Activated CD4-positive, alpha-beta T cell treated with anti-CD3 and anti-CD28 coated beads, Interleukin-2, Interleukin-6, amounts not matched to agents 100 ng/mL and 50 ng/mL, durations not matched to agents 16 hours and 8 hours (primary cell): ENCODE results near the gene PRKCE.
A peak's percentile ranks its signal among the peaks of the same experiment; 100 is the strongest.
"Not testable (repeated sequence)": the region's sequence is repeated elsewhere in the genome, so short reads cannot be mapped to it uniquely, and the experiment has no call there.

Experiments
- DNase-seq: peaks from one replicate; pipeline ENCODE4 v3.0.0-alpha.2; 2020

The PRKCE gene

DNA sequence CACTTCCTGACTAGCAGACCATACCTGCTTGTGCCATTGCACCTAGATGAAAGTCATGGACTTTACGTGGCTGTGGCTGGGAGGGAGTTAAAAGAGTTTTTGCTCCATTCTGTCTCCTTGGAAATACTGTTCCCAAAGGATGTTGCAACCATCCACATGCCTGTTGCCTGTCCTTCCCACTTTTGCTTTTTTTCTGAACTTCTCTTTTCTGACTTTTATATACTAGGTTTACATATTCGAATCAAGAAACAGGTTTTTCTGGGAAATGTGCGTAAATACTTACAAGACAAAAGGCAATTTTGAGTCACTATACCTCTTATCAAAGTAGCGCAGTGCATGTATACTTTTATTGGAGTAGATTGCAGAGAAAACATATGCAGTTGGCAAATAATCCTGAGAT is 244.8 kb downstream of the PRKCE start:
- peak; percentile 16 for DNase-seq

DNA sequence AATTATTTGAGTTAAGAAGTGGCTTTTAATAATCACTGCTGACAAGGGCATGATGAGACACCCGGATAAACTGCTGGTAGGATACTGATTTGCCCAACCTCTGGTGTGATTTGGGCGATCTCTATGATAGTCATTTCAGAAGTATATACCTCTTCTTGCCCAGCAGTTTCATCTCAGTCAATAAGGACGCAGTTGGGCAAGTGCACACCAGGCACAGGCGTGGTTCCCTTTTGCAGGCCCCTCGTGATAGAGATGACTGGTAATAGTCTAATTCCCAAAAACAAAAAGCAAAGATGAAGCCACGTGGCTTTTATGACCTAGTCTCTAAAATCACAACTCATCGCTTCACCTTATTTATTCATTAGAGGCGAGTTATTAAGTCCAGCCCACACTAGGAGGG is 246.4 kb downstream of the PRKCE start:
- peak; percentile 65 for DNase-seq

DNA sequence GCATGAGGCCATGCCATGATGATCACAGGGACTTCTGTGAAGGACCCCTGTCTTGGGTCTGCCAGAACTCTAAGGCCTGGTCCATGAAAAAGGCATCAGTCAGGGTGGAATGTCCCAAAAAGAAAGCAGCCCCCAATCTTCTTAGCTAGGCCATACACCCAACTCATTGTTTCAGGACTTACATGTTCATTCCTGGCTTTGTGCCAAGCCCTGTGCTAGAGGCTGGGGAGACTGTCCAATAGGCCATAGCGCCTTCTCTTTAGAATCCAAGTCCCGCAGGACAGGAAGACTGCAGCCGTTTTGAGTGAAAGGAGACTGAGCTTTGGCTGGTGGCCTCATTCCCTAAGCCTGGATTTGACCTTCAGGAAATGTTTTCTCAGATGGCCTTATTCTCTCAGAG is 247.3 kb downstream of the PRKCE start:
- no peak for DNase-seq

DNA sequence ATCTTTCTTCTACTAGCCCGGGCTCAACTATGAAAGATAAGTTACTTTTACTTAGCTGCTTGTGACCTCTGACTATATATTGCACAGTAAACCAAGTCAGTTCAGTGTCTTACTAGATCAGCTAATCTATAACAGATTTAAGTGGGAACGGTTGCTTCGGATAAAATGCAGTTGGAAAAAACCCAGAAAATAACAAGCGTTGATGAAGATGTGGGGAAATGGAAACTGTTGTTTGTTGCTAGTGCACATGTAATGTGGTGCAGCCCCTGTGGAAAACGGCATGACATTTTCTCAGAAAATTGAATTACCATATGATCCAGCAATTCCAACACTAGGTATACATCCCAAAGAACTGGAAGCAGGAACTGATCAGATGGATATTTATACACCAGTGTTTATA is 248.5 kb downstream of the PRKCE start:
- DNase-seq = no peak

DNA sequence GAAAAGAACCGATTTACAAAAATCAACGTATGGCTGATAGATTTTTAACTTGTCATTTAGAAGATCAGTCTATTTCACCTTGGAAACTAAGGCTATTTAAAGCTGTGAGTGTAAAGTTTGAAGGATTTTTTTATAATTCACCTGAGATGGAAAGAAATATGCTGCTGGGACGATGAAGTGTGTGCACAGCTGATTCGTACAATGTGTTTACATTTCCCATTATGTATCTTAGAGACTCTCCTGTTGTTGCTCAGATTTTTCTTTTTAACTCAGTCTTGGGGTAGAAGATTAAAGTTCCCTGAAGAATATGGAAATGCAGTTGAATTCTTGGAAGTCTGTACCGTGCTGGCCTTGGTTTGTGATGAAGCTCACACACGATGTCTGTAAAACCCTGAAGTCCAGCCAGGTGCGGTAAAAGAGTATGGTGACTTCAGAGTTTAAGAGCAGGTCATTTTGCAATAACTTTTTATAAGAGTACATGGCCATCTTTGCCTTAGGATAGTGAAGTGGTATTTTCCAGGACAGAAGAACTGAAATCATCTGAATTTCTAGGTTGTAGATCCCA is 250.1 kb downstream of the PRKCE start:
- no peak for DNase-seq

DNA sequence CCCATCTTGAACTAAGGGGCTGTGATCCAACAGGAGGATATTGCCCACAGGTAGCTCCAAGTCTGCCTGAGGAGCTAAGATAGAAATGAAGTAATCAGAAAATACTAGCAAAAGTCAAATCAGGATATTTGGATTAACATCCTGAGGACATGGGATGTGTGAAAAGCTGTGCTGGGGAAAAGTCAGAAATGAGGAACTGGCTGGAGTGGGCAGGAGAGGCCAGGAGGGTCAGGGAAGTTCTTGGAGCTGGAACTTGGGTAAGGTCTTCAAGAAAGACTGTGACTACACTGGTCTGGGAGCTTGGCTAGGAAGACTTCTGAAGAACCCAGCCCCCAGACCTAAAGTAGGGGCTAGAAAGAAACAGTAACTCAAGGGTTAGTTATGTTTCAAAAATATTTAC is 250.9 kb downstream of the PRKCE start:
- DNase-seq = no peak

DNA sequence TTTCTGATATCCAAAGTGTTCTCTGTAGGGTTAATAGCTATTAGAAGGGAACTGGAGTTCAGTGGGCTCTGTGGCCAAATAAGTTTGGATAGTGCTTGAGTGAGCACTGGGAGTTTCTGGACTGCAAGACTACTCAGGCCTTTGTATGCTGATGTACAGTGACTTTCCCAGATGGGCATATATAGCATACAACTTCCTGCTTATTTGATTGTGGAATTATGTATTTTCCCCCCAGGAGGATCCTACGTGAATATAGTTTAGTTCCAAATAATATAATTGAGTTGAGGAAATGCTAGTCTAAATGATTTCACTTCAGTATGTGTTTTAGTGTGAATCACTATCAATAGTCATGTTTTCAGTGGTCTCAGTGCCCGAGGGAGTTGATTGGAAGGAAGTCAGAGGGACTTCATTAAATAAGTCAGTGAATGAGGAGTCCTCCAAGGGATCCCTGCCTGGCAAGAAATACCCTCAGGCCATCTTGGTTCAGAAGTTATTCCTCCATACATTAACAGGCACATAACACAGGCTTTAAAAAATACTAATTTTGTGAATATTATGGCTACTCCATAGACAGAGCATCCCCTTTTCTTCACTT is 251.4 kb downstream of the PRKCE start:
- DNase-seq = no peak

DNA sequence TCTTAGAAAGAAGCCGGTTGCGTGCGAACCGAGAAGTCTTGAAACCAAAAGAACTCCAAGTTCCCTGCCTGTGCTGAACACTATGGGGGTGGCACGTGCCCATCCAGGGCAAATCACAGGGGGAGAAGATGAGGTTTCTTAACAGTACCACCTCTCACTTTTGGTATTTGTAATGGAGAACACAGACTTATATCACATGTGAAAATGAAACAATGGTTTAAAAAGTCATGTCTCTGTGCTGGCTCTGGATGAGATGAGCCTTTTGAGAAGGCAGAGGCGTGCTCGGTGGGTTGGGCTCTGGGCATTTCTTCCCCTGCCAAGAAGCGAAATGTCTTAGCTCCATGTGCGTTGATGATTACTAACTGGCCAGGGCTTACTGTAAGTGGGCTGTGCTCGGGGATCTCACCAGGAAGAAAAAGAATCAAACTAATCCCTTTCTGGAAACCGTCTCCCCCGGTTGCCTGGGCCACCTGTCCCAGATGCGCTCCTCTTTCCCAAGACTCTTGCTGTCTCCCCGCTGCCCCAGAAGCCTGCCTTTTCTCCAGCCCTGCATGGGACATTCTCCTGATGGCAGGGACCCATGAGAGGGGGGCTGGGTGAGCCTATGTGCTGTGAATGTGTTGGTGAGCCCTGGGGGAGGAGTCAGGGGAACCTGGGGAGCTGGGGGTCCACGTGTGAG is 252.9 kb downstream of the PRKCE start:
- peak; percentile 77 for DNase-seq

DNA sequence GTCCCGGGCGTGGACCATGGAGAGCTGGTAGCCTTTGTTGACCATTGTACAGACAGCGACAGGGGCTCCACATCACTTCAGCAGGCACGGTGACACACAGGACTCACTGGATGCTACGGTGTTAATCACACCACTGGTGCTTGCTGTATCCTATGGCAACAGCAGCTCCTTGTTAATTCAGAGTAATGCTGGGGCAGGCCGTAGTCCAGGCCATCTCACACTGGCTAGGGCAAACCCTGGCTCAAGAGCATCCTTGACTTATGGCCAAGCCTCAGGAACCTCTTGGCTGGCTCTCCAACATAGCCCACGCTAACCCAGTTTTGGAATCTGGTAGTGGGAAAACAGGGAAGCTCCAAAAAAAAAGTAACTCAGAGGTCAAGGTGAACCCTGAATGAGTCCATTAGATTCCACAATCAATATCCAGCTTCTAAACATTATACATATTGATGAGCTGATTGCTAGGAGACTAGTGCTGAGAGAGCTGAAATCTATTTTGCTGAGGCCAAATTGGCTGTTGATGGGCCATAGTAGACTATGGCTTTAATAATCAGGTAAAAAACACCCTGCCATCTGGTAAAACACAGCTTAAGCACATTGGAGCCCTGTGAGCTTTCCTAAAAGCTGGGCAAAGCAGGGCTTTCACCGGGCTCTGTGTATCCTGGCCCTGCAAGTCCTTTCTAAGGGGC is 253.6 kb downstream of the PRKCE start:
- no peak for DNase-seq

DNA sequence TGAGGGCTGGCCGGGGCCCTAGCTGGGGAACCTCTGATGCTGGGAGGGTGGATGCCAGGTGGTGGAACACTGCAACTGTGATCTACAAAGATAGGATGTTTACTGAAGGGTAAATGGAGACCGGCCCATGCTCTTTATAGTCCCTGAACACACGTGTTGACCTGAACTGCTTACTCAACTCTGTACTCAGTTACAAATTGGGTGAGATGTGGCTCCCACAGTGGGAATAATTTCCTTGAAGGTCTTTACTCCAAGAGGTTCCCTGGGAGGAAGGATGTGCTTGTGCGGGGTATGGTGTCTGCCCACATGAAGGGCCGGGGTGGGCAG is 254.1 kb downstream of the PRKCE start:
- DNase-seq = no peak

DNA sequence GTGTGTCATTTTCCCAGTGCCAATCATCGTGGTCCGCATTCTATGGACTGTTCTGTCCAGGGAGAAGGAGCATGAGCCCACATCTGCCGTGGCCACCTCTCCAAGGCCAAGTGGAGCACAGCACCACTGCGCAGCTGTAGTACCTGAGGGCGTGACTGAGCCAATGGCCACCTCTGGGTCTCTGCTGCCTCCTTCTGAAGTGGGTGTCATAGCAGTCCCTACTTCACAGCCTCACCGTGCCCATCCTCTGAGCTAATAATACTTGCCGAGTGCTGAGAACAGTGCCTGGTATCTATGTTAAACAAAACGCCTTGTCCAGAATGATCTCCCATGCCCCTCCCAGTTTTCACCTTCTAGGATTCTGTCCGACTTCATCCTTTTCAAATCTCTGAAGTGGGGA is 256.1 kb downstream of the PRKCE start:
- no peak for DNase-seq

DNA sequence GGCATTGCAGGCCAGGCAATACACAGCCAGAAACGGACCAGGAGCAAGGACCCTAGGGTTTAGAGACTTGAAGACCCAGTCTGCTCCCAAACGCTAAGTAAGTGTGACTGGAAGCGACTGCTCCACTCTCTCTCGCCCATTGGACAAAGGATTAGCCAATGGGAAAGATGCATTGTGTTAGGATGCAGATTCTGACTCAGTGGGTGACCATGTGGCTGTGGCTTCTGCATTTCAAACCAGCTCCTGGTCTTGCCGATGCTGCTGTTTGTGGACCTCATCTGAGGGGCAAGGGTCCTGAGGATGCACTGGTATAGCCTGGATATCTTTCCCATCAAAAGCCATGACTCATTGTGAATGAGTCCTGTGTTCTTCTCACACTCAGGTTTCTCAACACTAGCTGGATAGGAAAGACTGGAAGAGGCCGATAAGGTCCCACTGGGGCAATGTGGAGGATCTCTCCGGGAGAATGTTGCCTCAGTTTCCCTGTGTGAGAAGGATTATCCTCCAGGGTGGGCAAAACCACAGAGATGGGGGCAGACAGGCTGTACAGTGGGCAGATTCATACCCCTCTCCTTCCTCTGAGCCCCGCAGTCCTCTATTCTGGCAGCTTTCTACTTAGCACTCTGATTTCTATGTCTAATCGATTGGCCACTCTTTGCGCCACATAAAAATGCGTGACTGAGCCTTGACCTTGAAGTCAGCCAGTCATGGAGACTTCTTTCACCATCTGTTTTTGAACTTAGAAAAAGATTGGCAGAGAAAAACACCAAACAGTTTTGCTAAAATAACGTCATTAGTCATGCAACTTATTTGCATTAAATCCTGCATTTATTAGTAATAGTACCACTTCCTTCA is 257.1 kb downstream of the PRKCE start:
- DNase-seq = no peak

DNA sequence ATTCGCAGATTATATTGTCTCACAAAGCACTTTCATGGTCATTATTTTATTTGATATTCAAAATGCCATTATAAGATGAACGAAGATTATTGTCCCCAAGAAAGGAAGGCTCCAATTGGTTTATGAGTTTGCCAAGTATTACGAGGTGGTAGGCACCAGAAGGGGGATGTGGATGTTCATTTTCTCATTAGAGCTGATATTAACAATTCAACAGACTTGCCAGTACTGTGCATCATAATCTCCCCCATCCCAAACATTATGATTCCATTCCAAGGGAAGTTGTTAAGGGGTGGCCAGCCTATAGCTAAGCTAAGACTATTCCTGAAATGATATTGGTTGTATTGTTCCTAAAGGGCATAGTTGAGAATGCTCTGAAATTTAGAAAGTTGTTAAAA is 257.7 kb downstream of the PRKCE start:
- no peak for DNase-seq

DNA sequence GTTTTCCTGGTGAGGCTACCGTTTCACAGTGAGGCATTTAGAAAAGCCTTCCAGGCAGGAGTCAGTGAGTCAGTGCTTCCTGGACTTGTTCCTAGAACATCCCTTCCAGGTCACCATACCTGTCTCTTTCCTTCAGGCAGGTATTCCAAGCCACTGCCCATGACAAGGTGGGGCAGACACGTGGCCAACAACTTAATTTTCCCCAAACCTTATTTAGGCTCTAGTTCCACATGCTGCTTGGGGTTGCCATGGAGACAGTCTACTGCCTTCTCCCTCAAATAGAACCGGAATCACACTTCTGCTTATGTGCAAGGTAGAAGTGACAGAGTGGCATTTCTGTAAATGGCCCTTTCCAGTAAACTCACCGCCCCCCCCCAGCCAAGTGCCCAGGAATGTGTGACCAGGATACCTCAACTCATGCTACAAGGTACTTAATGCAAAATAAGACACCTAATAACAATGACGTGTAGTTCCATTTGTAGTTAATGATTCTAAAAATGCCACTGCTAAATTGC is 258.3 kb downstream of the PRKCE start:
- DNase-seq = no peak

DNA sequence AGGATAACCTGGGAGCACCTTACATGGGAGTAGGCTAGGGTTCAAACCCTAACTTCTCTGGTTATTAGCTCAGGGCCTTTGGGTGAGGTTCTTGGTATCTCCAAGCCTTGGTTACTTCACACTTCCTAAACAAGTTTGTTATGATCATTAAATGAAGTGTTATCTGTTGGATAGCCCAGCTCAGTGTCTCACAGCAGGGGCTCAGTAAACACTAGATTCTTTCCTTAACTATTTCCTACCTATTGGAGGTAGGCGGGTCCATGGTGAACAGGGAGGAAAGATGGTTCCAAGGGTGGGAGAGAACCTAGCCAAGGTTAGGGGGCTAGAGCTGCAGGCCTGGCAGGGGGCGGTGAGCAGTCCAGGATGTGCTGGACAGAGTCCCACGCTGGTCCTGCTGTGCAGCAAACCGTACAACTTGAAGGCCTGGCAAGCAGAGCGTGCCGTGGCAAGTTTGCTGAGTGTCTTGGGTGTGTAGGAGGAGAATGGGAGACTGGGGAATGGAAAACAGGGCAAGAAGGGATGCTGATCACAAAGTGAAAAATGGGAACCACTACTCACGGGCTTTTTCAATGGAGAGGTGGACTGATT is 259.1 kb downstream of the PRKCE start:
- no peak for DNase-seq

DNA sequence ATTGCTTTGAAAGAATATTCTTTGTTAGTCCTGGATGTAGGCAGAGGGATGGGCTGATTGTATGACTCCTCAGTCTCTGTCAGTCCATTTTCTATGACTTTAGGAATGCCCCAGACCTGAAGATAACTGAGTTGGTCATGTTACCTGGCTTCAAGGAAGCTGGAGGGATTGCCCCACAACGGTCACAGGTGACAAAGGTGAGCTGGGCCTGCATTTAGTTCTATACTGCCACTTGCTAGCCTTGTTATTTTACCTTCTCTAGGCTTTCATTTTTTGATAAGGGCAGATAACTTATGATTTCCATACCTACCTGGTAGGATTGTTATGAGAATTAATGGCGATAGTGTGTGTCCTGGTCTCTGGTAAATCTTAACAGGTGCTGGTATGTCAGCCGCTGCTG is 260.1 kb downstream of the PRKCE start:
- no peak for DNase-seq

DNA sequence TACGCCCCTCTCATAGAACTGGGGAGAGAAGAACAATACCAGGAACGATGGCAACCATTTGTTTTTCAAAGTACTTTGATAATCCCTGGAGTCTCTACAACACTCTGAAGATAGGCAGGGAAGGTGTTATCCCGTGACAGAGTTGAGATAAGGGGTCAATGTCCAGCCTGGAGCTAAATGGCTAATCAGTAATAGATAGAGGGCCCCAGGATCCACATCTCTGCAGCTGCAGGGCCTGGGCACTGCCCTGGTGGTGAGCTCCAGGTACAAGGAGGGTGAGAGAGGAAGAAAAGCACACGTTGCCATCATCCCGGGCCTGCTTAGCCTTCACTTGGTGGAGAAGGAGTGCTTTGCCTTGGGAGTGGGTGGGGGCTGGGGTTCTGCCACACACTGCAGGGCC is 260.6 kb downstream of the PRKCE start:
- DNase-seq = no peak

DNA sequence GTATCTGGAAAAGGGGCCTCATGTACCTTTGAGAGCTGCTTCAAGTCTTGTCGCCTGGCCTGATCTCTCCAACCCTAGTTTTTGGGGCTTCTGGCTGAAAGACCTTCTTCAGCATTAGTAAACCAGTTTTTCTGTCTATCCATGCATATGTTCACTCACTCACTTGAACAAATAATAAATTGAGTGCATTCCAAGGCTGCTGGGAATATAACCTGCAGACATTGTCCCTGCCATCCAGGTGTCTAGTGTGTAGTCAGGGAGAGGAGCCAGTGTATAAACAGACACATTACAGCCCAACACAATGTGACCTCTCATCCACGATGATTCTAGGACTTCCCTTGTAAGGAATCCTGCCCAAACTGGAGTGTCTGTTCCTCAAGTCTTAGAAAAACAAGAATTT is 262.1 kb downstream of the PRKCE start:
- DNase-seq = no peak

DNA sequence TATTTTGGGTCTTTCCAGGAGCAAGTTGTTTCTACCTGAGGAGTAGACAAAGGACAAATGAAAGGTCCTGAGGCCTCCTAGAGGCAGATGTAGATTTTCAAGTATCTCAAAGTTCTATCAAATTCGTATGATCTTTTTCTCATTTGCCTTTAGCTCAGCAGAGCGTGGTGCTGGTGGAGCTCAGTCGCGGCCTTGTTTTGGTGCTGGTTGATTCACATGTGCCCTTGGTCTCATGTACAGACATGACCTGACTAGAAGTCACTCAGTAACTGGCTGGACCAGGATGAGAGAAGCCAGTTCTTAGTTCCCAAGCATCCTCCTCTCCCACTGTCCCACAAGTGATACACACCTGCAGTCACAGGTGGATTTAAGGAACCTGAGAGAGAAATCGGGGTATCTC is 264.0 kb downstream of the PRKCE start:
- no peak for DNase-seq

DNA sequence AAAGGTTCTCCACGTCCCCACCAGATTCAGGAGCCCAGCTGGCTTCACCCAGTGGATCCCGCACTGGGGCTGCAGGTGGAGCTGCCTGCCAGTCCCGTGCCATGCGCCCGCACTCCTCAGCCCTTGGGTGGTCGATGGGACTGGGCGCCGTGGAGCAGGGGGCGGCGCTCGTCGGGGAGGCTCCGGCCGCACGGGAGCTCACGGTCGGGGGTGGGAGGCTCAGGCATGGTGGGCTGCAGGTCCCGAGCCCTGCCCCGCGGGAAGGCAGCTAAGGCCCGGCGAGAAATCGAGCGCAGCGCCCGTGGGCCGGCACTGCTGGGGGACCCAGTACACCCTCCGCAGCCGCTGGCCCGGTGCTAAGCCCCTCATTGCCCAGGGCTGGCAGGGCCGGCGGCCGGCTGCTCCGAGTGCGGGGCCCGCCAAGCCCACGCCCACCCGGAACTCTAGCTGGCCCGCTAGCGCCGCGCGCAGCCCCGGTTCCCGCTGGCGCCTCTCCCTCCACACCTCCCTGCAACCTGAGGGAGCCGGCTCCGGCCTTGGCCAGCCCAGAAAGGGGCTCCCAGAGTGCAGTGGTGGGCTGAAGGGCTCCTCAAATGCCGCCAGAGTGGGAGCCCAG is 266.2 kb downstream of the PRKCE start:
- not testable (repeated sequence) for DNase-seq

DNA sequence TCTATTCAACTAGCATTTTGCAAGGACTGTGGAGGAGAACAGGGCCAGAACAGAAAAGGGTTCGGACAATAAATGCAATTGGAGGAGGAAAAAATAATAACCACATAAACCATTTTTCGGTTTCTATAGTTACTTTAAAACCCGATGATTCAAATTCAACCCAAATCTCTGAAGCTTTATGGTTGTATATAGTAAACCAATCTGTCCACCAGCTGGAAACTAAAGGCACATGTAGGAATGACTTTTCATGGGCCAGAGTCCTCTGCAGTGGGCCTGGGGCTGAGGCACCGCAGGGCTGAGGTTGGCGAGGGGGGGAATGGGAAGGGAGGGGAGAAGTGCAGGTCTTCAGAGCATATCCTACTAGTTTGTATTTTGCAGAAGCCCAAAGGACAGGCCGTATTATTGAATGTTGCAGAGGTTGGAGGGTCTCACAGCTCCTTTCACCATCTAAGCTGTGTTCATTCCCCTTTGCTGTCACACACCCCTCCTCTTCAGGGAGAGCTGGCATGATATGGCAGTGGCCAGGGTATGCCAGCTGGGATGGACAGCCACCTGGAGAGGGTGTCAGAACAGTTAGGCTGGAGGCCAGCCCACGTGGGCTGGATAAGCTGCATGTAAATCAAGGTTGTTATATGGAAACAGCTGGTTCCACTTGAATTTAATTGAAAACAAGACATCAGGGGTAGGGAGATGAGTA is 267.1 kb downstream of the PRKCE start:
- DNase-seq = no peak
